H9 (cell line): ENCODE data around the gene SBF1. TPM values are rescaled to one million over a fixed set of nuclear protein-coding genes. Genes with fewer than 3 reads are reported as not detected.

Source experiments
- DNase-seq: peaks from one replicate; pipeline ENCODE4 v3.0.0-alpha.2; 2017
- H2AFZ ChIP-seq: one replicate; pipeline ENCODE4 v1.6.1; 2013; ENCODE audit warnings: mild to moderate bottlenecking, low read length, control low read depth, moderate library complexity
- H2AK5ac ChIP-seq: 2 replicates; pipeline ENCODE4 v1.6.1; 2013; ENCODE audit warnings: low read length, control low read depth, mixed read lengths; ENCODE audit not compliant: insufficient read length
- H2BK120ac ChIP-seq: one replicate; pipeline ENCODE4 v1.6.1; 2013; ENCODE audit warnings: low read depth, mild to moderate bottlenecking, low read length, control low read depth, inconsistent platforms; ENCODE audit not compliant: poor library complexity, severe bottlenecking
- H2BK12ac ChIP-seq: 2 replicates; pipeline ENCODE4 v1.6.1; 2013; ENCODE audit warnings: low read length, control low read depth, mixed read lengths, low read depth; ENCODE audit not compliant: insufficient read length
- H2BK15ac ChIP-seq: 2 replicates; pipeline ENCODE4 v1.6.1; 2013; ENCODE audit warnings: low read depth, low read length, control low read depth
- H2BK20ac ChIP-seq: one replicate; pipeline ENCODE4 v1.6.1; 2013; ENCODE audit warnings: low read depth, mild to moderate bottlenecking, low read length, control low read depth, inconsistent platforms; ENCODE audit not compliant: poor library complexity, severe bottlenecking
- H2BK5ac ChIP-seq: 2 replicates; pipeline ENCODE4 v1.6.1; 2013; ENCODE audit warnings: low read length, control low read depth, mixed read lengths; ENCODE audit not compliant: insufficient read length
- H3K14ac ChIP-seq: 2 replicates; pipeline ENCODE4 v1.6.1; 2013; ENCODE audit warnings: low read length, control low read depth; ENCODE audit not compliant: insufficient read depth
- H3K18ac ChIP-seq: 2 replicates; pipeline ENCODE4 v1.6.1; 2013; ENCODE audit warnings: low read depth, mild to moderate bottlenecking, mixed read lengths, low read length, control low read depth; ENCODE audit not compliant: insufficient read length
- H3K23ac ChIP-seq: 2 replicates; pipeline ENCODE4 v1.6.1; 2013; ENCODE audit warnings: low read length, control low read depth, mixed read lengths, low read depth; ENCODE audit not compliant: insufficient read length
- H3K23me2 ChIP-seq: 2 replicates; pipeline ENCODE4 v1.6.1; 2013; ENCODE audit warnings: low read depth, mild to moderate bottlenecking, mixed read lengths, low read length, control low read depth; ENCODE audit not compliant: insufficient read length, poor library complexity, severe bottlenecking
- H3K27ac ChIP-seq: 2 replicates; pipeline ENCODE4 v1.5.1; 2013; ENCODE audit warnings: low read length, control low read depth, mixed read lengths, low read depth; ENCODE audit not compliant: insufficient read length
- H3K27me3 ChIP-seq: 2 replicates; pipeline ENCODE4 v1.6.1; 2013; ENCODE audit warnings: low read length, control low read depth, inconsistent platforms; ENCODE audit not compliant: insufficient read depth
- H3K4ac ChIP-seq: 2 replicates; pipeline ENCODE4 v1.6.1; 2013; ENCODE audit warnings: low read depth, mild to moderate bottlenecking, control low read depth, inconsistent platforms, low read length, moderate library complexity
- H3K4me1 ChIP-seq: 2 replicates; pipeline ENCODE4 v1.6.1; 2013; ENCODE audit warnings: low read length, control low read depth, inconsistent platforms; ENCODE audit not compliant: insufficient read depth
- H3K4me2 ChIP-seq: 2 replicates; pipeline ENCODE4 v1.6.1; 2013; ENCODE audit warnings: low read length, control low read depth, mixed read lengths; ENCODE audit not compliant: insufficient read length, insufficient read depth
- H3K56ac ChIP-seq: 2 replicates; pipeline ENCODE4 v1.6.1; 2013; ENCODE audit warnings: low read depth, mild to moderate bottlenecking, mixed read lengths, low read length, control low read depth; ENCODE audit not compliant: insufficient read length
- H3K79me1 ChIP-seq: 2 replicates; pipeline ENCODE4 v1.6.1; 2013; ENCODE audit warnings: low read depth, mild to moderate bottlenecking, moderate library complexity, low read length, control low read depth, inconsistent platforms; ENCODE audit not compliant: insufficient read depth, poor library complexity, severe bottlenecking
- H3K79me2 ChIP-seq: 2 replicates; pipeline ENCODE4 v1.6.1; 2013; ENCODE audit warnings: low read length, control low read depth, inconsistent platforms; ENCODE audit not compliant: insufficient read depth
- H3K9ac ChIP-seq: 2 replicates; pipeline ENCODE4 v1.6.1; 2013; ENCODE audit warnings: low read length, control low read depth, mixed read lengths; ENCODE audit not compliant: insufficient read length; ENCODE audit errors: extremely low read depth
- H3K9me3 ChIP-seq: one replicate; pipeline ENCODE4 v1.6.1; 2013; ENCODE audit warnings: low read depth, low read length, inconsistent platforms; ENCODE audit not compliant: control insufficient read depth
- H3T11ph ChIP-seq: one replicate; pipeline ENCODE4 v1.6.1; 2013; ENCODE audit warnings: mild to moderate bottlenecking, low read length, control low read depth, inconsistent platforms
- H4K20me1 ChIP-seq: one replicate; pipeline ENCODE4 v1.6.1; 2013; ENCODE audit not compliant: control insufficient read depth, insufficient read length, insufficient read depth
- H4K5ac ChIP-seq: 2 replicates; pipeline ENCODE4 v1.6.1; 2013; ENCODE audit warnings: low read depth, mild to moderate bottlenecking, mixed read lengths, low read length, control low read depth; ENCODE audit not compliant: insufficient read length
- H4K8ac ChIP-seq: replicated peaks from 2 replicates; pipeline ENCODE4 v1.6.1; 2013; ENCODE audit warnings: low read length, control low read depth, mixed read lengths, low read depth; ENCODE audit not compliant: insufficient read length
- H4K91ac ChIP-seq: 2 replicates; pipeline ENCODE4 v1.6.1; 2013; ENCODE audit warnings: low read depth, mild to moderate bottlenecking, moderate library complexity, mixed read lengths, low read length, control low read depth; ENCODE audit not compliant: insufficient read length
- H3K27ac Mint-ChIP-seq, 3 experiments: 2 replicates in 2 of 3; 3 replicates in 1 of 3; pipeline ENCODE4 v1.8.0; 2020 to 2021; ENCODE audit warnings: mixed read lengths in 3 of 3, mild to moderate bottlenecking in 1 of 3, moderate library complexity in 1 of 3
- H3K27me3 Mint-ChIP-seq: 2 replicates; pipeline ENCODE4 v1.8.0; 2021; ENCODE audit warnings: low read depth, mild to moderate bottlenecking, moderate library complexity, mixed read lengths
- H3K36me3 Mint-ChIP-seq, 3 experiments: 2 replicates in 2 of 3; 3 replicates in 1 of 3; pipeline ENCODE4 v1.8.0; 2020 to 2021; ENCODE audit warnings: low read depth in 3 of 3, mixed read lengths in 3 of 3; ENCODE audit not compliant: insufficient read depth in 1 of 3
- H3K4me1 Mint-ChIP-seq, 2 experiments: 2 replicates each; pipeline ENCODE4 v1.8.0; 2020; ENCODE audit warnings: mixed read lengths in 2 of 2
- H3K4me3 Mint-ChIP-seq, 2 experiments: 2 replicates in 1 of 2; 3 replicates in 1 of 2; pipeline ENCODE4 v1.8.0; 2020 to 2021; ENCODE audit warnings: mild to moderate bottlenecking in 2 of 2, mixed read lengths in 2 of 2, moderate library complexity in 1 of 2
- H3K9me3 Mint-ChIP-seq, 2 experiments: 2 replicates in 1 of 2; 3 replicates in 1 of 2; pipeline ENCODE4 v1.8.0; 2020; ENCODE audit warnings: mild to moderate bottlenecking in 2 of 2, mixed read lengths in 2 of 2, moderate library complexity in 1 of 2
- CTCF ChIP-seq: fragments of 200-600 bp; sonication (generic); conservative IDR thresholded peaks from 3 replicates; pipeline ENCODE4 v1.8.0; 2021; ENCODE audit warnings: antibody characterized with exemption, mild to moderate bottlenecking
- WGBS: extraction: QIAGEN DNeasy Blood & Tissue Kit; methylation state at CpG from one replicate; pipeline ENCODE4 v1.1.7; 2013; ENCODE audit warnings: missing lambda C conversion rate, low lambda C conversion rate, mixed read lengths; ENCODE audit not compliant: insufficient read length; ENCODE audit errors: extremely low coverage; 5-methylcytosine and 5-hydroxymethylcytosine counted together
- total RNA-seq: library from RNA; stranded (reverse); gene quantifications from 2 replicates; pipeline ENCODE4 v1.2.1, GENCODE V29; 2021

The SBF1 gene
- total RNA-seq, 1 experiment from 2014 or later, result 69.8 TPM

- H4K8ac ChIP-seq, result no peak overlapping the region
- H2BK12ac ChIP-seq, result no peak overlapping the region
- H3K36me3 Mint-ChIP-seq, result peaks cover 23 to 73% (median 72%) of the 10 kb centered on the region in 3 experiments
- H3K27ac Mint-ChIP-seq, result no peak overlapping the region
- no peak for TF ChIP-seq CTCF
- no peak overlapping the region for H2AFZ ChIP-seq
- DNase-seq, result no peak
- H3K9ac ChIP-seq, result no peak overlapping the region
- H2BK5ac ChIP-seq, result no peak overlapping the region
- H3K4ac ChIP-seq, result no peak overlapping the region
- H3K23ac ChIP-seq, result no peak overlapping the region
- no peaks in the 10 kb centered on the region for H3K79me1 ChIP-seq
- H3K27ac ChIP-seq, result no peak overlapping the region
- no peak overlapping the region for H3K56ac ChIP-seq
- H4K91ac ChIP-seq, result no peak overlapping the region
- H3K4me1 ChIP-seq, result no peaks in the 10 kb centered on the region
- H3K23me2 ChIP-seq, result no peaks in the 10 kb centered on the region
- H3K4me3 Mint-ChIP-seq, result no peak overlapping the region
- WGBS, result no CpG with 5 or more reads among the region's 18 CpGs
- H3K27me3 Mint-ChIP-seq, result no peaks in the 10 kb centered on the region
- H3K9me3 Mint-ChIP-seq, result no peaks in the 10 kb centered on the region; a peak in 1 of 5 replicates
- H2AK5ac ChIP-seq, result no peak overlapping the region
- no peak overlapping the region for H2BK15ac ChIP-seq
- H2BK120ac ChIP-seq, result no peak overlapping the region
- no peaks in the 10 kb centered on the region for H3K4me1 Mint-ChIP-seq
- no peaks in the 10 kb centered on the region for H3K9me3 ChIP-seq
- H2BK20ac ChIP-seq, result no peak overlapping the region
- H3K27me3 ChIP-seq, result no peaks in the 10 kb centered on the region
- H3K79me2 ChIP-seq, result no peaks in the 10 kb centered on the region
- H3K14ac ChIP-seq, result no peak overlapping the region
- no peak overlapping the region for H3K18ac ChIP-seq
- no peak overlapping the region for H3T11ph ChIP-seq
- H4K5ac ChIP-seq, result no peak overlapping the region
- no peak overlapping the region for H3K4me2 ChIP-seq
- H4K20me1 ChIP-seq, result peaks cover 5% of the 10 kb centered on the region
Observed at GRCh38 chr22:50455201-50455600, 19.6 kb downstream of the SBF1 start.
